HS-27A (cell line): ENCODE measurements around the gene GNB5.
"Not testable (repeated sequence)": the region's sequence is repeated elsewhere in the genome, so short reads cannot be mapped to it uniquely, and the experiment has no call there.

Source experiments
- DNase-seq: peaks from one replicate; pipeline ENCODE4 v3.0.0-alpha.2; 2012; ENCODE audit warnings: low read depth, missing footprints

The GNB5 gene

DNA sequence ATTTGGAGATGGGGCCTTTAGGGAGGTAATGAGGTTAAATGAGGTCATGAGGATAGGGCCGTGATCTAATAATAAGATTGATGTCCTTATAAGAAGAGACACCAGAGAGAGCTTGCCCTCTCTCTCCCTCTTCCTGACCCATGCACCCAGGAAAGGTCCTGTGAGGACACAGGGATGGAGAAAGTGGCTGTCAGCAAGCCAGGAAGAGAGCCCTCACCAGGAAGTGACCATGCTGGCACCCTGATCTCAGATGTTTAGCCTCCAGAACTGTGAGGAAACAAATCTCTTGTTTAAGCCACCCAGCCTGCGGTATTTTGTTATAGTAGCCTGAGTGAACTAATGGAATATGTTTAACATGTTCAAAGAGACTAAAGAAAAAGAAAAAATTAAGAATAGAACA is 15.3 kb upstream of the GNB5 start:
- DNase-seq: no peak

DNA sequence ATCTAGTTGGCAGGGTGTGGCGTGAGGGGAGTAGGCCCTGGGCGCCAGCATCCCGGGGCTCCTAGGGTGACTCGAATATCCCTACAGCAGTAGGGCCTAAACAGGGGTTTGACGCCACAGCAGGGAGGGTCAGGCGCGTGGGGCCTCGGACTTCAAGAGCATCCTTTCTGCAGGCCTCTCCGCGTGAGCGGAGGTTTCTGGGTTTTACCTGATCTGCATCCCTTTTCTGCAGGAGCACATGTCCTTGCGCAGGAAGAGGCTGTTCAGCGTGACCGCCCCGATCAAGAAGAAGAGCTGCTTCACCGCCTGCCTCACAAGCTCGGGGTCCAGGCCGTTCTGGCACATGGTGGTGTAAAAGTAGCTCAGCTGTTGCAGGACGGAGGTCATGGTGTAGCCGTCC is 13.5 kb upstream of the GNB5 start:
- DNase-seq: no peak

- no peak for DNase-seq
Observed at GRCh38 chr15:52200831-52201365, 9.7 kb upstream of the GNB5 start.

- no peak for DNase-seq
Observed at GRCh38 chr15:52199271-52199670, 8.1 kb upstream of the GNB5 start.

GRCh38 chr15:52196891-52197290 is 5.7 kb upstream of the GNB5 start:
- no peak for DNase-seq

DNA sequence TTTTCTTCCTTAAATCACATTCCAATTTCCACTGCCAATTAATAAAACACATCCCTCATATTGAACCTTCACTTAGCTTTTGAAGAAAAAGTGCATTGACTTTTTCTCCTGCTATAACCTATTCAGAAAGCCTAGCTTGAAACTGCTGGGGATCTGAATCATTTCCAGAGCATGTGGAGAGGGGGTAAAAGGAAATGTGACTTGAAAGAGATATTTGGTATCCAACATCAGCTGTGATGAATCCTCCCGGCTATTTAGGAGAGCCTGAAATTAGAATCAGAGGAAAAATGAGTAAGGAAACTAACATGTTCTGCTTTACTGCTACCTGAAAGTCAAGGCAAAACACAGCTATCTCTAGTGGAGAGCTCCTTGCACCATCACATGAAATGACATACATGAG is 2.6 kb upstream of the GNB5 start:
- no peak for DNase-seq

DNA sequence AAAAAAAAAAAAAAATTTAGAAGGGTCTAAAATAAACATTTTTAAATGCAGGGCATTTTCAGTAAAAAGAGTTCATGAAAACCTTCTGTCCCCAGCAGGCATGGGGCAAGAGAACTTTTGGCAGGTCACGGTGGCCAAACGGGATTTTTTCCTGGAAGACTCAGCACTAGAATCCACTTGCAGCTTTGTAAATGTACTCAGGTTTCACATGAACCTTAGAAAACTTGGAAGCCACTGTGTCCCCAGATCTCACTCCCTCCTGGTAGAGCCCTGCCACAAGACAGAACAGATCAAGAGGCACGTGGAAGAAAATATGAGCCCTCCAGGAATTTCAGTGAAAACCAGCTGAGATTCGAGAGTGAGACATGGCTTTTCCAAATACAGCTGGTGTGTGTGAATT is 2.1 kb upstream of the GNB5 start:
- no peak for DNase-seq

DNA sequence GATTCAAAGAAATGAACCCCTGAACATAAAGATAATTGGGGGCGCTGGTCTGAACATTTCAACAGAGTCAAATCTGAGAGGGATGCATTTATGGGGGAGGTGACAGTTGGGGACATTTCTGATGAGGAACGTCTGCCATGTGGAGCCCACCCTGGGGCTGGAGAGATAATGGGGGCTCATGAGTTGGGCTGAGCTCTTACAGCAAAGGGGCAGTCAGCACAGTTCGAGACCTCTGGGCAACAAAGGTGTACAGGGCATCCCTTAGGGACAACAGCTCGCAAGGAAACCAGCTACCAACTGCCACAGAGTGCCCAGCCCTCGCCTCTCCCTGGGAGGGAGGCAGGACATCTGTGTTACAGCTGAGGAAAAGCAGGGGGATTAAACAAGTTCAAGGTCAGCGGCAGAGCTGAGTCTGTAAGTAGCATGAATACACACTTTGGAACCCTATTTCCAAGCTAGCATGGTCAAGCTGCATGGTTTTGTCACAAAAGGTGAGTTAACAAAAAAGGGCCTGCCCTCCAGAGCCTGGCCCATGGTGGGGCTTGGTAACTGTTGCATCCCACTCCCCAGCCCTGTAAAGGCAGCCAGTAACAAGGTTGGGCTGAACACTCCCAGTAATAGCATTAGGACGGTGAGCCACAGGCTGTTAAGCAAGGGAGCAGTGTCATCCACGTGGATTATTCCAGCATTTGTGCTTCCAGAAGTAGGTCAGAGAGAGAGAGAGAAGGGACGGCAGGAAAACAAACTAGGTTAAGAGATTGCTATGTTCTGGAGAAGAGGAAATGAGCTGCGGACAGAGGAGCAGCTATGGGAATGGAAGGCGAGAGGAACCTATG is 4.3 kb downstream of the GNB5 start:
- DNase-seq: no peak

GRCh38 chr15:52185151-52185561 is 6.0 kb downstream of the GNB5 start:
- DNase-seq: no peak

GRCh38 chr15:52184721-52185120 is 6.5 kb downstream of the GNB5 start:
- DNase-seq: no peak

GRCh38 chr15:52183562-52184173 is 7.5 kb downstream of the GNB5 start:
- no peak for DNase-seq

DNA sequence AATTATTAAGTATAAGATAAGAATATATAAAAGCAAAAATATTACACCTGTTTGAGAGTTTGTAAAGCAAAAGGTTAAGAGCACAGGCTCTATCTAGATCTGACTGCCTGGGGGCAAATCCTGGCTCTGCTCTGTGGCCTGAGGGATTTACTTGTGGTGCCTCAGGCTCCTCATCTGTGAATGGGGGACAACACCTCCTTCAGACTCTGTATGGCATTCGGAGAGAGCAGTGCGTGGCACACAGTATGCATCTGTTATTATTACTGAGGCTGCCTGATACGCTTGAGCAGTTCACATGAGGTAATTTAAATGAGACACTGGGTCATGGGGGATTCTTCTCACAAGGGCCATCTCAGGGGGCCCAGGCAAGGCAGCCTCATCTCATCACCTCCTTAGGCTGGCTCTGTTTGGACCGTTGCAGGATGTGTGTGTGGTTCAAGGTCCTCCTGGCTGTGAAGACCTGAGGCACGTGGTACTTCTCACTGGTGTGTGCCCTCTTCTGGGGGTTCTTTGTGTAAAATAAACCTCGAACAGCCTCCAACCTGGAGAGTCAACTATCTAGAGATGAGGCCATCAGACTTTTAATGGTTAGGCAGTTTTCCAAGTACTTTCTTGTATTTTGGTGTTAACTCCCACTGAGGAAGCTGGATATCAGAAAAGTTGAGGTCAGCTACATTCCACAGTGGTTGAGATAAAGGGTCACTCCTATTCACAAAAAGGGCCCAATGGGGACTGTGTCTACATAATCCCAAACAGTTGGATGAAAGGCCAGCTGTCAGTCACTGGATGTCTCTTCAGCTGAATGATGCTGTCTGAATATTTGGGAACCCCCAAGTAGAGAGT is 9.0 kb downstream of the GNB5 start:
- no peak for DNase-seq

DNA sequence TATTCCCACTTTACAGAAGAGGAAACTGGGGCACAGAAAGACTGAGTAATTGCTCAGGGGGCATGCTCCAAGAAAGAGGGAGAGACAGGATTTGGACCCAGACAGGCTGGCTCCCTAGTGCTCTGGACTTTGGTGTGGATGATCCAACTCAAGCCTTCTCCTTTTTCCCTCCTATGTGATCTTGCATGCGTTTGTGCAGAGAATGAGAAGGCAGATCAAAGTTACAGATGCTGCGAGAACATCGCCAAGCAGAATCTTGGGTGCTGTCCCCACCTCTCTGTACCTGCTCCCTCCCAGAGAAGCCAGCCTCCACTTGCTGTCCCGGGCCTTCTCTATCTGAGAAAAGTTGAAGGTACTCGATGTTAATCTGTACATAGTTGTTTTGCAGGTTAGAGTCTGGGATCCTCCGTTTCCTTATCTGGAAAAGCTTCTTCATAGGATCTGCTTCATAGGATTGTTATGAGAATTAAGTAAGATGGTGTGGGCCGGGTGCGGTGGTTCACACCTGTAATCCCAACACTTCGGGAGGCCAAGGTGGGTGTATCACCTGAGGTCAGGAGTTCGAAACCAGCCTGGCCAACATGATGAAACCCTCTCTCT is 10.2 kb downstream of the GNB5 start:
- DNase-seq: no peak

DNA sequence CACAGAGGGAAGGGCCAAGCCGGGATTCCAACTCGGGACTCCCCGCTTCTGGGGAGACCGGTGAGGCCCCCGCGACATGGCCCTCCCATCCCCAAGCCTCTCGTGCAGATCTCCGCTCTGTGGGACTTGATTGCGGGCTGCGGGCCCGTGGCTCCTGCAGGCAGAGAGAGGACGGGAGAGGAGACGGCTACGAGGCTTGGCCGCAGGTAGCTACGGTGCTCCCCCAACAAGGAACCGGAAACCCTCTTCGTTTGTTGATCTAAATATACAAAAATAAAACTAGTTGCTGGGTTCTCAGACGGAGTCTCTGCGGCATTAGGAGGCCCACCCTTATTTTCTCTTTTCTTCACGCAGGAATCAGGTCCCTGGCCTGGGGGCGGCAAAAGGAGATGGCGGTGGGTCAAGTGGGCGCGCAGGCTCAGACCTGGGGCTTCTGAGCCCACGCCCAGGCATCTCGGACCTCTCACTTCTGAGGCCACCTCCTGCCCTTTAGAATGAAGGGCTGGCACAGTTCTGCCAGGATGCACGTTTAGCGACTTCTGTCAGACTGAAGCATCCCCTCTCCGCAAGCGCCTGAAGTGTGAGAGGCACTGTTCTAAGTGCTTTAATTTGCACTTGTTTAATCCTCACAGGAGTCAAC is 10.9 kb downstream of the GNB5 start:
- DNase-seq: no peak

DNA sequence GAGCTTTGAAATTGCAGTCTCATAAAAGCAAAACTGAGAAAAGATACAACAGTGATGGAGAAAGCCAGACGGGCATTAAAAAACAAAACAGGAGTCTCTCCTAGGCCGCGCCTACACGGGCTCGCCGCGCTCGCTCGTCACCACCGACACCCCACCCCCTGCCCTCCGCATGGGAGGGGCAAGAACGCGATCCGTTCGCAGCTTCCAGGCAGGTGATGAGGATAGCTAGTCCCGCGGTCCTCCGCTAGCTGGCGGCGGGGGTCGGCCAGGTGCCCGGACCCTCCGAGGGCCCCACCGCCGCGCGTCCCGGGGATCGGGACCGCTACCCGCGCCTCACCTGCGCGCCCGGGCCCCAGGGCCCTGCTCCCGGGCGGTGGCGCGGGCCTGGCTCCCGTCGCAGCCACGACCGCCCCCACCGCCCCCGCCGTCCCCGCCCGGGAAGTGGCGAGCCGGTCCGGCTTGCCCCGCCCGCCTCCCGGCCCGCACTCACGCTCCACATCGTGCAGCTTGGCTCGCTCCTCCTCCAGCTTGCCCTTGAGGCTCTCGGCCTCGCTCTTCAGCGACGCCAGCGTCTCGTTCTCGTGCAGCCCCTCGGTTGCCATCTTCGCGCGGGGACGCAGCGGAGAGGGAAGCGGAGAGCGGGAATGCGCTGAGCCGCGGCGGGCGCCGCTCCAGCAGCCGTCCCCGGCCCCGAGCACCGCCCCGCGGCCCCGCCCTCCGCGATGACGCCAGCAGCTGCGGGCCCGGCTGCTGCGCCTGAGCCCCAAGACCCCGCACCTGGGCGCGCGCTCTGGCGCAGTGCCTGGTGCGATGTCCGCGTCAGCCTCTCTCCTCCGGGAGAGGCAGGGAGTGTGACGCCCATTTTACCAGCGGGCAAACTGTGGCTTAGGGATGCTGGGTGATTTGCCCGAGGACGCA is 11.7 kb downstream of the GNB5 start:
- DNase-seq: peak; percentile 51

- no peak for DNase-seq
Observed at GRCh38 chr15:52178765-52179164, 12.4 kb downstream of the GNB5 start.

DNA sequence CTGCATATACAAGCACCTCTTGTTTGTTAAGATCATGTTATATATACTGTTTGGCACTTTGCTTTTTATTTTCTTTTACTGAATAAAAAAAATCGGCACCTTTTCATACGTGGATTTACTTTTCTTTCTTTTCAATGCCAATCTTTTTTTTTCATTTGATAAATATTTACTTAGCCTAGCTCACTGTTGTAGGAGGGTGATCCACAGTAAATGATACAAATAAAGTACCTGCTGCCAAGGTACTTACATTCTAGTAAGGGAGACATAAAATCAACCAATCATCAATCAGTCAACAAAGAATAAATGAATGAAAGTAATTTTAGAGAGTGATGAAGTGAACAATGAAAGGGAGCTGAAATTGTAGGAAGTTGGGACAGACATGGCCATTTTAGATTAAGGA is 18.3 kb downstream of the GNB5 start:
- no peak for DNase-seq

- no peak for DNase-seq
Observed at GRCh38 chr15:52171807-52172206, 19.4 kb downstream of the GNB5 start.

GRCh38 chr15:52171386-52171785 is 19.8 kb downstream of the GNB5 start:
- no peak for DNase-seq

- not testable (repeated sequence) for DNase-seq
Observed at GRCh38 chr15:52170199-52170598, 21.0 kb downstream of the GNB5 start.
